ENCODE measurements around the gene CNKSR1. TPM values are rescaled to one million over a fixed set of nuclear protein-coding genes. Genes with fewer than 3 reads are reported as not detected.
"Not testable (repeated sequence)": the region's sequence is repeated elsewhere in the genome, so short reads cannot be mapped to it uniquely, and the experiment has no call there.

CNKSR1 gene
- total RNA-seq, 1 experiment from 2014 or later, result 32.1 TPM

DNA sequence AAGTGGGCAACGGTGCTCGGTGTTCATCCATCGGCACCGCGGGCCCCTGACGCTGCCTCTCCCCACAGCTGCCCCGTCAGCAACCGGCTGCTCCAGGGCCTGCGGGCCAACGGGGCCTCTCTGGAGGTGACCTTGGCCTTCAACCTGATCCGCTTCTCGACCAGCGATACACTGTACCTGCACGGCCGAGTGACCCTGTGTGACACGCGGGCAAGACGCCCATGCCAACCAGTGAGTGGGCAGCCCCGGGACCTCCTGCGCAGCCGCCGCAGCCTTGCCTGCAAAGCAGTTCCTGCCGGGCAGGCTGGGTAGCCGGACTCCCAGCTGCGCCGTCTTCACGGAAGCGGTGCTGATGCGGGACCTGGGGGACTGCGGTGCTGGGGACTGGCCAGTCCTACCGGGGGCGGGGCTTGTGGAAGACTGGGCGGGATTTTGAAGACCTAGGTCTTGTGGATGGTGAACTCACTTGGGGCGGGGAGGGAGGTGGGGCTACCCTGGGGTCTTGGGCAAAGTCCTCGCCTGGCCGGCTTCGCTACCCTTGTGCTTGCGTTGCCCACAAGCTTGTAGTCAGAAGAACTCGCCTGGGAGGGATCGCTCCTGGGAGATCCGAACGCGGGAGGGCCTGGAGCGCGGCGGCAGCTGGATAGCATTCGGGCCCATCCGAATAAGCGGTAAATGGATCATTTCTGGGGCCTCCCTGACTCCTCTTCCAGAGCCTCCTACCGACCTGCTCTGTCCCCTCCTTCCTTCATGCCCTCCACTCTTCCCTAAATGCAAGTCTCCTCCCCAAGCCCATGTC, 47.9 kb downstream of the CNKSR1 start:
- H2AFZ ChIP-seq (ENCODE audit: low read length), result no peak overlapping the region
- H3K4me2 ChIP-seq (ENCODE audit: low read length), result no peak overlapping the region
- no peaks in the 10 kb centered on the region for H3K4me1 ChIP-seq (ENCODE audit: insufficient read depth, low read length)
- TF ChIP-seq EZH2phosphoT487 (IDR thresholded peaks at IDR 0.05; ENCODE audit: borderline replicate concordance, low read length), result no peak
- TF ChIP-seq, protein P1, sequence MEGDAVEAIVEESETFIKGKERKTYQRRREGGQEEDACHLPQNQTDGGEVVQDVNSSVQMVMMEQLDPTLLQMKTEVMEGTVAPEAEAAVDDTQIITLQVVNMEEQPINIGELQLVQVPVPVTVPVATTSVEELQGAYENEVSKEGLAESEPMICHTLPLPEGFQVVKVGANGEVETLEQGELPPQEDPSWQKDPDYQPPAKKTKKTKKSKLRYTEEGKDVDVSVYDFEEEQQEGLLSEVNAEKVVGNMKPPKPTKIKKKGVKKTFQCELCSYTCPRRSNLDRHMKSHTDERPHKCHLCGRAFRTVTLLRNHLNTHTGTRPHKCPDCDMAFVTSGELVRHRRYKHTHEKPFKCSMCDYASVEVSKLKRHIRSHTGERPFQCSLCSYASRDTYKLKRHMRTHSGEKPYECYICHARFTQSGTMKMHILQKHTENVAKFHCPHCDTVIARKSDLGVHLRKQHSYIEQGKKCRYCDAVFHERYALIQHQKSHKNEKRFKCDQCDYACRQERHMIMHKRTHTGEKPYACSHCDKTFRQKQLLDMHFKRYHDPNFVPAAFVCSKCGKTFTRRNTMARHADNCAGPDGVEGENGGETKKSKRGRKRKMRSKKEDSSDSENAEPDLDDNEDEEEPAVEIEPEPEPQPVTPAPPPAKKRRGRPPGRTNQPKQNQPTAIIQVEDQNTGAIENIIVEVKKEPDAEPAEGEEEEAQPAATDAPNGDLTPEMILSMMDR (conservative IDR thresholded peaks at IDR 0.05; ENCODE audit: low read depth, low read length), result no peak
- H3K79me2 ChIP-seq (ENCODE audit: low read length), result no peaks in the 10 kb centered on the region
- no peaks in the 10 kb centered on the region for H3K36me3 ChIP-seq (ENCODE audit: low read depth, low read length)
- CTCF ChIA-PET, result no interaction called here
- DNase-seq, result no peak
- no peaks in the 10 kb centered on the region for H3K27me3 ChIP-seq (ENCODE audit: low read length)
- POLR2A ChIA-PET (ENCODE audit: unreplicated experiment), result no interaction called here
- no peaks in the 10 kb centered on the region for H3F3A ChIP-seq (ENCODE audit: low read length, unreplicated experiment)
- intact Hi-C loops (cut with micrococcal nuclease), result no loop called here
- no peaks in the 10 kb centered on the region for H3K9me2 ChIP-seq (replicated peaks; ENCODE audit: low read length)
- no peak overlapping the region for H3K9ac ChIP-seq (ENCODE audit: low read length)
- H3K4me3 ChIP-seq (ENCODE audit: low read length), result no peak overlapping the region
- BruUV-seq (replicated peaks), result no TSS peak
- no peaks in the 10 kb centered on the region for H4K20me1 ChIP-seq (ENCODE audit: low read length)
- no peak overlapping the region for H3K27ac ChIP-seq (ENCODE audit: low read length)
- H3K9me3 ChIP-seq (ENCODE audit: low read length), result no peaks in the 10 kb centered on the region
- no peak for ATAC-seq

DNA sequence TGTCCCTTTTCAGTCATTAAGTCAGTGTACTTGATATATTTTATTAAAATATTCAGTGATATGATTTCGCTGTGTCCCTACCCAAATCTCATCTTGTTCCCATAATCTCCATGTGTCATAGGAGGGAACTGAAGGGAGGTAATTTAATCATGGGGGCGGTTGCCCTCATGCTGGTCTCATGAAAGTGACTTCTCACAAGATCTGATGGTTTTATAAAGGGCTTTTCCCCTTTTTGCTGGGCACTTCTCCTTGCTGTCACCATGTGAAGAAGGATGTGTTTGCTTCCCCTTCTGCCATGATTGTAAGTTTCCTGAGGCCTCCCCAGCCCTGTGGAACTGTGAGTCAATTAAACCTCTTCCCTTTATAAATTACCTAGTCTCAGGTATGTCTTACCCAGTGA, 53.4 kb downstream of the CNKSR1 start:
- H3K36me3 ChIP-seq (ENCODE audit: low read depth, low read length); POLR2A ChIA-PET (ENCODE audit: unreplicated experiment); H3K4me2 ChIP-seq (ENCODE audit: low read length); H3K9ac ChIP-seq (ENCODE audit: low read length); H3K4me3 ChIP-seq (ENCODE audit: low read length); H3K9me2 ChIP-seq (replicated peaks; ENCODE audit: low read length); H2AFZ ChIP-seq (ENCODE audit: low read length); H3K9me3 ChIP-seq (ENCODE audit: low read length); BruUV-seq (replicated peaks); H3K4me1 ChIP-seq (ENCODE audit: insufficient read depth, low read length); DNase-seq; H3K27me3 ChIP-seq (ENCODE audit: low read length); H3F3A ChIP-seq (ENCODE audit: low read length, unreplicated experiment); ATAC-seq; H3K27ac ChIP-seq (ENCODE audit: low read length); H4K20me1 ChIP-seq (ENCODE audit: low read length); CTCF ChIA-PET: not testable (repeated sequence)
- intact Hi-C loops (cut with micrococcal nuclease), result loop anchor here (5.0 kb wide), 1 partner anchor 92 kb away; no protein-coding TSS in a partner anchor
- H3K79me2 ChIP-seq (ENCODE audit: low read length), result peaks cover 15% of the 10 kb centered on the region

- H2AFZ ChIP-seq (ENCODE audit: low read length), result peak within 1 kb of the TSS; percentile 84
- intact Hi-C loops (cut with micrococcal nuclease), result loop anchor here (1.0 to 5.0 kb wide), 4 partner anchors 41 to 123 kb away; partner anchors contain the start of genes C1orf232, PDIK1L and ZNF593
- H3K27me3 ChIP-seq (ENCODE audit: low read length), result no peaks in the 10 kb centered on the region
- H3F3A ChIP-seq (ENCODE audit: low read length, unreplicated experiment), result no peaks in the 10 kb centered on the region
- peak within 1 kb of the TSS; percentile 87 for H3K9ac ChIP-seq (ENCODE audit: low read length)
- POLR2A ChIA-PET (ENCODE audit: unreplicated experiment), result interaction anchor here (0.6 kb wide), 2 partner anchors 48 to 77 kb away, joined by 3 to 4 read pairs; no protein-coding TSS in a partner anchor
- H3K9me2 ChIP-seq (replicated peaks; ENCODE audit: low read length), result no peaks in the 10 kb centered on the region
- peak within 1 kb of the TSS; percentile 48 for H3K27ac ChIP-seq (ENCODE audit: low read length)
- no peaks in the 10 kb centered on the region; the same call in 1 of the 2 replicates for H4K20me1 ChIP-seq (ENCODE audit: low read length)
- ATAC-seq (peak; percentile 93), DNase-seq (peak; percentile 99)
- peaks cover 49% of the 10 kb centered on the region for H3K79me2 ChIP-seq (ENCODE audit: low read length)
- CTCF ChIA-PET, result interaction anchor here (0.5 to 1.9 kb wide), 18 partner anchors 16 to 345 kb away, joined by 3 to 24 read pairs (median 4); partner anchors contain the start of genes CATSPER4, CNKSR1, DHDDS and SH3BGRL3
- BruUV-seq (replicated peaks), result TSS peak; percentile 59
- H3K4me1 ChIP-seq (ENCODE audit: insufficient read depth, low read length), result peaks cover 25% of the 10 kb centered on the region
- peak within 1 kb of the TSS; percentile 96 for H3K4me3 ChIP-seq (ENCODE audit: low read length)
- no peaks in the 10 kb centered on the region for H3K36me3 ChIP-seq (ENCODE audit: low read depth, low read length)
- H3K9me3 ChIP-seq (ENCODE audit: low read length), result no peaks in the 10 kb centered on the region
- H3K4me2 ChIP-seq (ENCODE audit: low read length), result peak within 1 kb of the TSS; percentile 83
- TF ChIP-seq EZH2phosphoT487 (IDR thresholded peaks at IDR 0.05; ENCODE audit: borderline replicate concordance, low read length), result no peak
- TF ChIP-seq, protein P1 (conservative IDR thresholded peaks at IDR 0.05; ENCODE audit: low read depth, low read length), result peak; percentile 85
Observed at GRCh38 chr1:26233903-26234643, 56.8 kb downstream of the CNKSR1 start, which contains the start of gene CEP85. CEP85 (plus strand) TSS chr1:26234200; CDS start chr1:26239784, 5,584 bp downstream.

Measured in PC-3 (cell line).